ENCODE measurements around the gene INPP5A.

DNA sequence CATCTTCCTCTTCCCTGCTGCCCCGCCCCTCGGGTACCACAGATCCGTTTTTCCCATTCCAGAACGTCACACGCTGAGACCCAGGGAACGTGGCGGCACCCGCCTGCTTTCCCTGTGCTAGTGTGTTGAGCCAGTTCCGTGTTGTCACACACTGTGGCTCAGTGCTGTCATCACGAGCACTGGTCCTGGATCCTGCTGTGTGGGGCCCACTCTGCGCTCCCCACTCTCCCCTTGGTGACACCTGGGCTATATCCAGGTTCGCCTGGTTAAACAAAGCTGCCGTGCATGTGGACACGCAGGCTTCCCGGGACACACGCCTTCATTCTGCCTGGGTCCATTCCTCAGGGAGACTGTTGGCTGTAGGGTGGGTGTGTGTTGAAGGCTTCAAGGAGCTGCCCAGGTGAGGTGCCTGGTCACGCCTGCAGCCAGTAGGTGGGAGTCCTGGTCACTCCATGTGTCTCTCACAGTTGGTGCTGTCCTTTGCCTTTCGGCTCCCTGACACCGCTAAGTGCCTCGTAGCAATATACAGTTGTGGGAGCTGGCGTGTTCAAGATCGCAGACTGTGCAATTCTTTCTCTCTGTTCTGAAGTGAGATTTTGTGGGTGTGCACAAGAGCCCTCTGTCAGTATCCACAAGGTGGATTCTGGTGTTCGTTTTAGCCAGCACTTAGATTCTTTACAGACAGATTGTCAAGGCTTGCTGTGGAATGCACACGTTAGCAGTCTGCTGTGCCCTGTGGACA lies 88.6 kb downstream of the INPP5A start:
- TF ChIP-seq SNAI2 (CRISPR knock-in tag; IDR thresholded peaks at IDR 0.05) (no peak), ARNTL (CRISPR knock-in tag; IDR thresholded peaks at IDR 0.05; ENCODE audit: borderline replicate concordance, low read depth) (no peak), POU6F1 (CRISPR knock-in tag; IDR thresholded peaks at IDR 0.05; ENCODE audit: borderline replicate concordance, low read depth) (no peak)
- TF ChIP-seq, protein P1, sequence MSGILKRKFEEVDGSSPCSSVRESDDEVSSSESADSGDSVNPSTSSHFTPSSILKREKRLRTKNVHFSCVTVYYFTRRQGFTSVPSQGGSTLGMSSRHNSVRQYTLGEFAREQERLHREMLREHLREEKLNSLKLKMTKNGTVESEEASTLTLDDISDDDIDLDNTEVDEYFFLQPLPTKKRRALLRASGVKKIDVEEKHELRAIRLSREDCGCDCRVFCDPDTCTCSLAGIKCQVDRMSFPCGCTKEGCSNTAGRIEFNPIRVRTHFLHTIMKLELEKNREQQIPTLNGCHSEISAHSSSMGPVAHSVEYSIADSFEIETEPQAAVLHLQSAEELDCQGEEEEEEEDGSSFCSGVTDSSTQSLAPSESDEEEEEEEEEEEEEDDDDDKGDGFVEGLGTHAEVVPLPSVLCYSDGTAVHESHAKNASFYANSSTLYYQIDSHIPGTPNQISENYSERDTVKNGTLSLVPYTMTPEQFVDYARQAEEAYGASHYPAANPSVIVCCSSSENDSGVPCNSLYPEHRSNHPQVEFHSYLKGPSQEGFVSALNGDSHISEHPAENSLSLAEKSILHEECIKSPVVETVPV (CRISPR knock-in tag; IDR thresholded peaks at IDR 0.05), result no peak

Measured in SK-N-SH treated with all-trans-retinoic acid at 6 μM for 48 hours (cell line).